OCI-LY7 (cell line): Measurements from ENCODE around the gene LRPAP1.

Experiments used
- EZH2phosphoT487 ChIP-seq: fragments of 200-600 bp; sonication (generic); IDR thresholded peaks from 2 replicates; pipeline ENCODE4 v1.6.1; 2018; ENCODE audit warnings: low read depth, borderline replicate concordance, mild to moderate bottlenecking, mixed run types, antibody characterized with exemption, low read length, moderate library complexity, mixed read lengths
- TF ChIP-seq, protein P1 (sequence below): fragments of 200-600 bp; sonication (generic); conservative IDR thresholded peaks from 2 replicates; pipeline ENCODE4 v1.5.1; 2014; ENCODE audit warnings: mild to moderate bottlenecking, antibody characterized with exemption, low read length, moderate library complexity, mixed read lengths

DNA sequence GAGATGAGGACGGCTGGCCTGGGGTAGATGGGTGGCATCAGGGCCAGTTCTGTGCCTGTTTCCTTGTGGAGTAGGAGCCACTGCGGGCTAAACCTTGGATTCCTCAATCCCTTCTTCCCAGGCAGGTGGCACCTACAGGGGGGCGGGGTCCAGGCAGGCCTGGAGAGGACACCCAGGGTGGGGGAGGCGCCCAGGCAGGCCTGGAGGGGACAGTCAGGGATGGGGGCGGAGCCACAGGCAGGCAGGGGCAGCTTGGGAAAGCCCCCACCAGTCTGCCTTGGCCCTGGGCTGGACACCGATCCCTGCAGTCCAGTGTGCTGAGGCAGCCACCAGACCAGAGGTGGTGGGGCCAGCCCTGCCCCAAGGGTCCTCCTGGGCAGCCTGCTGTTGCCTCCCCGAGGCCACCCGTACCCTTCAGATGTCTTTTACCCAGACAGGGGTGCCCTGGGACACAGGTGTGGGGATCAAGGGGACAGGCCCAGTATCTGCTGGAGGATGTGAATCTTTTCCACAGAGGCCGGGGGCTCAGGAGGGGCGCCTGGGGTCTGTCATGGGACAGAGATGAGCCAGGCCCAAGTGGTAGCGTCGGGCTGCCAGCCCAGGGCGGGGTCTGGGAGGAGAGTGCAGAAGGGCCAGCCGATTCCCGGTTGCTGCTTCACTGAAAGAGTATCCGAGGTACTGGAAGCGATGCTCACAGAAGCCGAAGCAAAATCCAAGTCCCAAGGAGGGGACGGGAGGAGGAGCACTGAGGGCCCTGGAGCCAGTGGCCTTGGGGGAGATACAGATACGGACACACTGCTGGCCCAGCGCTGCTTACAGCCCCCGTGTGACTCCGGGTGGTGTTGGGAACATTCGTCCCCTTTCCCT is 34.5 kb downstream of the LRPAP1 start:
- TF ChIP-seq, protein P1, sequence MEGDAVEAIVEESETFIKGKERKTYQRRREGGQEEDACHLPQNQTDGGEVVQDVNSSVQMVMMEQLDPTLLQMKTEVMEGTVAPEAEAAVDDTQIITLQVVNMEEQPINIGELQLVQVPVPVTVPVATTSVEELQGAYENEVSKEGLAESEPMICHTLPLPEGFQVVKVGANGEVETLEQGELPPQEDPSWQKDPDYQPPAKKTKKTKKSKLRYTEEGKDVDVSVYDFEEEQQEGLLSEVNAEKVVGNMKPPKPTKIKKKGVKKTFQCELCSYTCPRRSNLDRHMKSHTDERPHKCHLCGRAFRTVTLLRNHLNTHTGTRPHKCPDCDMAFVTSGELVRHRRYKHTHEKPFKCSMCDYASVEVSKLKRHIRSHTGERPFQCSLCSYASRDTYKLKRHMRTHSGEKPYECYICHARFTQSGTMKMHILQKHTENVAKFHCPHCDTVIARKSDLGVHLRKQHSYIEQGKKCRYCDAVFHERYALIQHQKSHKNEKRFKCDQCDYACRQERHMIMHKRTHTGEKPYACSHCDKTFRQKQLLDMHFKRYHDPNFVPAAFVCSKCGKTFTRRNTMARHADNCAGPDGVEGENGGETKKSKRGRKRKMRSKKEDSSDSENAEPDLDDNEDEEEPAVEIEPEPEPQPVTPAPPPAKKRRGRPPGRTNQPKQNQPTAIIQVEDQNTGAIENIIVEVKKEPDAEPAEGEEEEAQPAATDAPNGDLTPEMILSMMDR = no peak
- no peak for TF ChIP-seq EZH2phosphoT487
